Skeletal muscle tissue (tissue), 4 donors: Measurements from ENCODE around the gene NDST3. TPM values are rescaled to one million over a fixed set of nuclear protein-coding genes. Genes with fewer than 3 reads are reported as not detected.
A peak's percentile ranks its signal among the peaks of the same experiment; 100 is the strongest.

Source experiments
- H3K27ac ChIP-seq: one replicate; pipeline ENCODE4 v1.7.0; 2013; ENCODE audit warnings: mild to moderate bottlenecking, low read depth, low read length, inconsistent platforms
- H3K27me3 ChIP-seq, 3 donors: one replicate each; pipeline ENCODE4 v1.7.0; 2013; ENCODE audit warnings: low read length in 3 of 3; ENCODE audit not compliant: control insufficient read depth in 3 of 3, insufficient read depth in 3 of 3
- H3K36me3 ChIP-seq, 3 donors: one replicate each; pipeline ENCODE4 v1.7.0; 2013; ENCODE audit warnings: low read length in 3 of 3; ENCODE audit not compliant: control insufficient read depth in 3 of 3, insufficient read depth in 3 of 3
- H3K4me1 ChIP-seq, 3 donors: one replicate each; pipeline ENCODE4 v1.7.0; 2013; ENCODE audit warnings: low read length in 3 of 3, mild to moderate bottlenecking in 3 of 3; ENCODE audit not compliant: control insufficient read depth in 3 of 3, insufficient read depth in 3 of 3
- H3K4me3 ChIP-seq, 3 donors: one replicate each; pipeline ENCODE4 v1.7.0; 2013; ENCODE audit warnings: low read length in 3 of 3
- H3K9ac ChIP-seq, 3 donors: one replicate each; pipeline ENCODE4 v1.7.0; 2013; ENCODE audit warnings: low read length in 3 of 3, mild to moderate bottlenecking in 3 of 3, moderate library complexity in 2 of 3, low read depth in 1 of 3
- H3K9me3 ChIP-seq, 3 donors: one replicate each; pipeline ENCODE4 v1.7.0; 2013; ENCODE audit warnings: low read length in 3 of 3; ENCODE audit not compliant: control insufficient read depth in 3 of 3
- total RNA-seq: library from RNA; depleted of rRNA; stranded (reverse); fragments of >200 nt; gene quantifications from one replicate; pipeline ENCODE4 v1.2.3, GENCODE V29; 2014
- donor health status: Osteomylitis.

Gene NDST3
- under 0.01 TPM for total RNA-seq

DNA sequence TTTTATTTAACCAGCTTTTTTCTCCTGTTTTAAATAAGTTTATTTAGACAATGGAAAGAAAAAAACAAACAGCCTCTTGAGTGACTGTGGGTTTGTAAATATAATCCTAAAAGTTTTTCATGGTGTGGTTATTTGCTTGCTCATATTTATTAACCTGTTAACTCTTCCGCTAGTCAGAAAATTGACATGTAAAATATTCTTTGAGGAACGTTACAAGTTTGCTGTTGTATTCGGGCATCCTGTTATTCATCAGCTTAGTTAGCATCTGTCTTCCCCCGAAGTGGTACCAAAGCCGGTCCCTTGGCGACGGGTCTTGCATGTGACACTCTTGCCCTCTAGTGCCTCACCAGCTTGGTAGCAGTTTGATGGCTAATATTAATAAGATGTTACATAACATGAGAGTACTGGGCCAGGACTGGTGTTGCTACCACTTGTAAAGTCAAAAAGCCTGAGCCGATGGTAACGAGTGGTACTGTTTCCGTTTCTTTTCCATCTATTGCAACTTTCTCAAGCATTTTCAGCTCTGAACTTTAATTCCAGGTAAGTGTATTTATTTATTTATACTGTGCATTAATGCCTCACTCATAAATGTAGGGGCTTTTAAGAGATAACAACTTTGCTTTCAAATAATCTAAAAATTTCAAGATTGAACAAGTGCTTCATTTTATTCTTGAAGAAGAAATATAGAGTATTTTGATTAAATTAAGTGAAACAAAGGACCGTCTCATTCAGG, at the start of gene NDST3:
Gene NDST3 (plus strand): TSS at position 434 of the 733 bp plus-strand sequence. CDS start 19,425 bp downstream, outside the sequence.
- no peak within 1 kb of the TSS for H3K9ac ChIP-seq

DNA sequence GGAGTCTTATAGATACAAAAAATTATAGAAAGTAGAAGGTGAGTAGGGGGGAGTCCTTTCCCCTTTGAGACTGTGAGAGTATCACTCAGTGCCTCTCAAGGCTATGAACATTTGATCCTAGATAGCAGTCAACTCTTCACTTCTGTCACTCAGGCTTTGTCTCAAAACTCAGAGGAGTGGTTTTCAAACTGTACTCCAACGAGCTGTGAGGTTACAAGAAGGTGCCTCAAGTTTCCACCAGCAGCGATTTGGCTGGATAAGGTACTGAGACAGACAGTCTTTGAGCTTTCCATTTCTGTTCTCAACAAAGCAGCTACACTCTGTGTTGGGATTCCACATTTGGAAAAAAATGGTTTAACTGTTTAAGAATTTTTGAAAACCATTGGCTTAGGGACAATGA, 48.0 kb upstream of the NDST3 start:
- H3K27ac ChIP-seq: no peak overlapping the region
- H3K9ac ChIP-seq: no peak overlapping the region
- no peaks in the 10 kb centered on the region for H3K9me3 ChIP-seq
- no peak overlapping the region for H3K4me3 ChIP-seq
- no peaks in the 10 kb centered on the region for H3K27me3 ChIP-seq
- H3K36me3 ChIP-seq: no peaks in the 10 kb centered on the region
- no peaks in the 10 kb centered on the region for H3K4me1 ChIP-seq

More for the DNA sequence above, at the start of gene NDST3:
- Histone ChIP-seq H3K4me1 (peaks cover 0 to 4% (median 2%) of the 10 kb centered on the region in 3 donors), H3K9me3 (no peaks in the 10 kb centered on the region), H3K27me3 (peaks cover 19 to 27% (median 24%) of the 10 kb centered on the region in 3 donors), H3K36me3 (no peaks in the 10 kb centered on the region), H3K27ac (no peak within 1 kb of the TSS), H3K4me3 (peak within 1 kb of the TSS in 1 of 3 donors; percentile 14)

DNA sequence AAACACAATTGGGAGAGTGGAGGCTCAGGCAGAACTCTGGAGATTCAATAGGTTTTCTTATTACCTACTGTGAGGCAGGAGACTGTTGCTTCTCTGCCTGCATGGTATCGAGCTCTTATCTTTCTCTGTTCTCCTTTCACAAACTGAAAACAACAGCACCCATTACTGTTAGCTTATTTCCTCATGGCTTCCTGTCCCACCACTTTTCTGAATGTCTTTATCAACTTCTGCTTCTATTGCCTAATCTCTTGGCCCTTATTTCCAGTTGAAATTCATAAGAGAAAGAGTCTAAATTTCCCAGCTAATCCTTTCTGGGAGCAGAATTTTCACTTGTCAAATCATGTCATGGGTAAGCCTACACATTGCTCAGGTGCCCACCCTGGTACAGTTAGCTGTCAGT, 46.8 kb upstream of the NDST3 start:
- no peak overlapping the region for H3K9ac ChIP-seq
- no peak overlapping the region for H3K4me3 ChIP-seq
- H3K27me3 ChIP-seq: no peaks in the 10 kb centered on the region
- no peaks in the 10 kb centered on the region for H3K4me1 ChIP-seq
- no peaks in the 10 kb centered on the region for H3K36me3 ChIP-seq
- H3K27ac ChIP-seq: no peak overlapping the region
- no peaks in the 10 kb centered on the region for H3K9me3 ChIP-seq

DNA sequence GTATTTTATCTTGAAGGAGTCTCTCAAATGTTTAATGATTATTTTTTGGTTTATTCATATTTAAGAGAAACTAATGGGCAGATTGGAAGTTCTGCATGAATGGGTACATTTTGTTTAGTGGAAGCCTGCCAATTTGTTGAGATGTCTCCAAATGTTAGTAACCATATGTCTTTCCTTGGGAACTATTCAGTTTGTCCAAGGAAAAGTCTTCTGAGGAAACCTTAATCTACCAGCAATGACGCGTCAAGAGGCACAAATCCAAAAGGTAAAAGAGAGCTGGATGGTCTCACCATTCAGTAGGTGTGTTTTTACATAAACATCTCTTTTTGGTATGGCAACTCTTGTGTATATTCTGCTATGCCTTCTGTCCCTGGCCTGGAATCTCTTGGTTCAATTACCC, 37.4 kb upstream of the NDST3 start:
- Histone ChIP-seq H3K27ac (no peak overlapping the region), H3K4me3 (no peak overlapping the region), H3K4me1 (no peaks in the 10 kb centered on the region), H3K36me3 (no peaks in the 10 kb centered on the region), H3K9me3 (peaks cover 0 to 2% (median 0%) of the 10 kb centered on the region in 3 donors), H3K9ac (no peak overlapping the region), H3K27me3 (no peaks in the 10 kb centered on the region)

DNA sequence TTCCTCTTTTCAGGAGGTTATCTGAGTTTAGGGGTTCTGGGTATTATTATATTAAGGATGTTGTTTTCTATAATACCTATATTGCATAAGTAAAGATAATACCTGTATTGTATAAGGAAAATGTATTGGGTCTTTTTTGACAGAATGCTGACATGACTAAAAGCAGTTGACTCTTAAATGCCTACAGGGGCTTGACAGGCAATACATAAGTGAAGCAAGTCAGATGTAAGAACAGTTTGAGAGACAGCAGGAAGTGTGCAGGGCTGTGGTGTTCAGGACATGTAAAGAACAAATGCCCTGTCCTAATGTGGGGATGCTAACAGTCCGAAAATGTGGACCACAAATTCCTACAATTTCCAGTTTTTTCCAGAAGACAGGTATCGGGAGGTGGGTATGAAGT, 30.2 kb upstream of the NDST3 start:
- no peak overlapping the region for H3K4me3 ChIP-seq
- no peaks in the 10 kb centered on the region for H3K27me3 ChIP-seq
- H3K9ac ChIP-seq: no peak overlapping the region
- no peaks in the 10 kb centered on the region for H3K4me1 ChIP-seq
- no peak overlapping the region for H3K27ac ChIP-seq
- no peaks in the 10 kb centered on the region for H3K36me3 ChIP-seq
- no peaks in the 10 kb centered on the region for H3K9me3 ChIP-seq

DNA sequence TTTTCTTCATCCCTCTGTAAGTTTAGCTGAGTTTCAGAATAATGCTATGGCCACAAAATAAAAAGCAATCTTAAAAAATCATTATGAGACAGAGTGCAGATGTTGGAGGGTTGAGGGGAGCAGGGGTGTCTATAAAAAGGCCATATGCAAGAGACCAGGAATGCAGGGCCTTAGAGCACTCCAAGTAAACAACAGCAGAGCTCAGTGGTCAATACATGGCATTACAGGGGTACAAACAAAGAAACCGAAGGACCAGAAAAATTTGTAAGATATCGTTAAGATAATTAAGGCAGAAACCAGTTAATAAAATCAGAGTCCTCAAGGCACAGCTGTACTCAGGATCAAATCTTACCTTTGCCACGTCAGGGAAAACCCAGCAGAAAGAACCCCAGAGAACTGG, 28.4 kb upstream of the NDST3 start:
- Histone ChIP-seq H3K27ac (no peak overlapping the region), H3K27me3 (no peaks in the 10 kb centered on the region), H3K4me3 (no peak overlapping the region), H3K9ac (no peak overlapping the region), H3K36me3 (no peaks in the 10 kb centered on the region), H3K9me3 (no peaks in the 10 kb centered on the region), H3K4me1 (no peaks in the 10 kb centered on the region)

DNA sequence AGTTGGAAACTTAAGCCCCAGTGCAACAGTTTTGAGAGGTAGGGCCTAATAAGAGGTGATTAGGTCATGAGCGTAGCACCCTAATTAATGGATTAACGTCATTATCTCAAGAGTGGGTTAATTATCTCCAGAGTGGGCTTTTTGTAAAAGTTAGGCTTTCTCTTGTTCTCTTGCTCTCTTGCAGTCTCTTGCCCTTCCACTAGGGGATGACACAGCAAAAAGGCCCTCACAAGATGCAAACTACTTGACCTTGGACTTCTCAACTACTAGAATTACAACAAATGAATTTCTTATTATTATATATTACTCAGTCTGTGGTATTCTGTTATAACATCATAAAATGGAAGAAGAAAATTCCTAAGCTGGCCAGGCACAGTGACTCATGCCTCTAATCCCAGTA, 22.1 kb upstream of the NDST3 start:
- Histone ChIP-seq H3K9ac (no peak overlapping the region), H3K4me3 (no peak overlapping the region), H3K27me3 (no peaks in the 10 kb centered on the region), H3K4me1 (no peaks in the 10 kb centered on the region), H3K36me3 (no peaks in the 10 kb centered on the region), H3K9me3 (no peaks in the 10 kb centered on the region), H3K27ac (no peak overlapping the region)

DNA sequence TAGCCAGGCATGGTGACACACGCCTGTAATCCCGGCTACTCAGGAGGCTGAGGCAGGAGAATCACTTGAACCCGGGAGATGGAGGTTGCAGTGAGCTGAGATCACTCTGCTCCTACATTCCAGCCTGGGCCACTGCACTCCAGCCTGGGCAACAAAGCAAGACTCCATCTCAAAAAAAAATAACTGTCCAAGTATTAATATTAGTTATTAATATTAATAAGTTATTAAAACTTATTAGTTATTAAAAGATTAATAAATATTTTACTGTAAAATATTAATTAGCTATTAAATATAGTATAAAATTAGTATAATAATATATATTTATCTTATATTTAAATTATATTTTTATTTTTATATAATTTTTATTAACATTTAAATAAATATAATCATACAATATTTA, 19.5 kb upstream of the NDST3 start:
- no peaks in the 10 kb centered on the region for H3K27me3 ChIP-seq
- H3K9me3 ChIP-seq: no peaks in the 10 kb centered on the region
- no peaks in the 10 kb centered on the region for H3K4me1 ChIP-seq
- H3K27ac ChIP-seq: no peak overlapping the region
- H3K36me3 ChIP-seq: no peaks in the 10 kb centered on the region
- no peak overlapping the region for H3K9ac ChIP-seq
- H3K4me3 ChIP-seq: no peak overlapping the region

DNA sequence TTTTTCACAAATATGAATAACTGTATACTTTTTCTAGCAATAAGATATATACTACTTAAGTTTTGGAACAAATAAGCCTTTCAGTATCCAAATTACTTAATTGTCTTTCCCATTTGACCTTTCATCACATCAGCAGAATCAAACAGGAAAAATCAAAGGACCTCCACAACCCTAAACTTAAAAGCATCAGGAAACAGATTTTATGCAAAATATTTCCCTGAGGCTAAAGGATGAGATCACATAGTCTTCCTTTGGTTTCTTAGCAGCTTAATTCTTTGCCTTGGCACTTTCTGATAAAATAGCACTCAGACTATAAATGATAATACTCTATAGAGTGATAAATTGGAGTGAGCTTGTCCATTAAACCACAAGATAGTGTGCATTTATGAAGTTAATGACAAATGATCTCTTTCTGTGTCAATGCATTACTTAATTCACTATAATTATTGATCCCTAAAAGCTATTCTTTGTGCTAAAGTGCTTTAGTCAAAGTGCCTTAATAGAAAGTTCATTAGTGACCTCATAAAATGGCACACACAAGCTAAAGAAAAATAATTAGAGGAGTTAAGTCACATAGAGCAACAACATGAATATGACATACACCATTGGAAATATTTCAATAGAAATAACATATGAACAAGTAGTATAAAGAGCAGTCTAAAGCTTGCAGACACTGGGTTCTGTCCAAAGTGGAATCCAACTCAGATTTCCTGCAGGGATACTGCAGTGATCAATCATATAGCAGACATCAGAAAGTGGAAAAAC, 15.7 kb upstream of the NDST3 start:
- no peak overlapping the region for H3K27ac ChIP-seq
- H3K36me3 ChIP-seq: no peaks in the 10 kb centered on the region
- no peaks in the 10 kb centered on the region for H3K4me1 ChIP-seq

DNA sequence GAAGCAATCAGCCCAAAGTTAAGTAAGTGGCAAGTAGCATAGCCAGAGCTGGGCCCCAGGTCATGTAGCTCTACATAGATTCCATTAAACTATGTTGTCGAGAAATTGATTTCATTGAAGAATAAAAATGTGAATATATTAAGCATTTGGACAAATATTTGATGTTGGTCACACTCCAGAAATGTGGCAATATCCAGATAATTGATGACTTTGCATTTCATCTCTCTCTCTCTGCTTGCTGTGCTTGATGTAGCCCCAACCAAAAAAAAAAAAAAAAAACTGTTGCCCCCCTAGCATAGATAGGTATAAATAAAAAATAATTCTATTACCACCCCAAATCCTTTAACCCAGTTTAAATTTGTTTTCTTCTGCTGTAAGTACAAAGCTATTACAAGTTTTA, 7.5 kb upstream of the NDST3 start:
- Histone ChIP-seq H3K9me3 (no peaks in the 10 kb centered on the region), H3K27ac (no peak overlapping the region), H3K4me3 (no peak overlapping the region), H3K27me3 (peaks cover 0 to 7% (median 0%) of the 10 kb centered on the region in 3 donors), H3K9ac (no peak overlapping the region), H3K4me1 (no peaks in the 10 kb centered on the region), H3K36me3 (no peaks in the 10 kb centered on the region)

More for the DNA sequence above, 15.7 kb upstream of the NDST3 start:
- no peak overlapping the region for H3K4me3 ChIP-seq
- no peaks in the 10 kb centered on the region for H3K27me3 ChIP-seq
- H3K9me3 ChIP-seq: no peaks in the 10 kb centered on the region
- no peak overlapping the region for H3K9ac ChIP-seq
